Glutamatergic neuron (in vitro differentiated cells): ENCODE results near the gene KLF4. TPM values are rescaled to one million over a fixed set of nuclear protein-coding genes. Genes with fewer than 3 reads are reported as not detected.

Experiments used
- DNase-seq: peaks from one replicate; pipeline ENCODE4 v3.0.0; 2022
- H3K27ac Mint-ChIP-seq: one replicate; pipeline ENCODE4 v1.8.0; 2020; ENCODE audit warnings: mild to moderate bottlenecking, mixed read lengths, inconsistent platforms; ENCODE audit not compliant: unreplicated experiment
- H3K27me3 Mint-ChIP-seq: one replicate; pipeline ENCODE4 v1.8.0; 2020; ENCODE audit warnings: mild to moderate bottlenecking, moderate library complexity, mixed read lengths, inconsistent platforms; ENCODE audit not compliant: unreplicated experiment
- H3K36me3 Mint-ChIP-seq: one replicate; pipeline ENCODE4 v1.8.0; 2020; ENCODE audit warnings: mild to moderate bottlenecking, mixed read lengths, inconsistent platforms; ENCODE audit not compliant: unreplicated experiment
- H3K4me1 Mint-ChIP-seq: one replicate; pipeline ENCODE4 v1.8.0; 2020; ENCODE audit warnings: mild to moderate bottlenecking, low read depth, mixed read lengths, inconsistent platforms; ENCODE audit not compliant: unreplicated experiment
- H3K4me3 Mint-ChIP-seq: one replicate; pipeline ENCODE4 v1.8.0; 2020; ENCODE audit warnings: mild to moderate bottlenecking, mixed read lengths, inconsistent platforms; ENCODE audit not compliant: unreplicated experiment
- H3K9me3 Mint-ChIP-seq: one replicate; pipeline ENCODE4 v1.8.0; 2020; ENCODE audit warnings: mild to moderate bottlenecking, moderate library complexity, mixed read lengths, inconsistent platforms; ENCODE audit not compliant: unreplicated experiment
- total RNA-seq: library from RNA; stranded (reverse); fragmentation: NEBNext Ultra II Directional; extraction: Animal tissue kit (Norgen Biotek cat#: 25700); gene quantifications from one replicate; pipeline ENCODE4 v1.2.1, GENCODE V29; 2021; ENCODE audit not compliant: unreplicated experiment
- TF ChIP-seq, protein P1 (sequence below): fragments of 200-600 bp; sonication (generic); IDR thresholded peaks from one replicate; pipeline ENCODE4 v1.5.0; 2021; ENCODE audit not compliant: partially characterized antibody, unreplicated experiment

Gene KLF4
- total RNA-seq, 1 donor from 2014 or later, result 72.1 TPM

- Mint-ChIP-seq H3K9me3 (peaks cover 6% of the 10 kb centered on the region), H3K27me3 (peaks cover 2% of the 10 kb centered on the region)
Measured at GRCh38 chr9:107523539-107523938, 34.0 kb upstream of the KLF4 start.

DNA sequence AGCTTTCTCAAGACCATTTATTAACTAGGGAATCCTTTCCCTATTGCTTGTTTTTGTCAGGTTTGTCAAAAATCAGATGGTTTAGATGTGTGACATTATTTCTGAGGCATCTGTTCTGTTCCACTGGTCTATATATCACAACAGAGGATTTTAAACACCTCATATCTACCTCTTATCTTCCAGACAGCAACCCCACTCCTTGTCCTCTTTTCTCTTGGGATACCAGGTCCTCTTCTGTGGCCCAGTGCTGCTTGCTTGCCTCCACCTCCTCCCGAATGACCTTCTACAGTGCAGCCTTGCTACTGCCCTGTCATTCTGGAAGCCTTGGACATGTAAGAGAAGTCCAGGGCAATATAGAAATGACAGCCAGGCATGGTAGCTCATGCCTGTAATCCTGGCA lies 30.6 kb upstream of the KLF4 start:
- no peak overlapping the region for H3K27ac Mint-ChIP-seq
- H3K4me3 Mint-ChIP-seq, result no peak overlapping the region
- TF ChIP-seq, protein P1, sequence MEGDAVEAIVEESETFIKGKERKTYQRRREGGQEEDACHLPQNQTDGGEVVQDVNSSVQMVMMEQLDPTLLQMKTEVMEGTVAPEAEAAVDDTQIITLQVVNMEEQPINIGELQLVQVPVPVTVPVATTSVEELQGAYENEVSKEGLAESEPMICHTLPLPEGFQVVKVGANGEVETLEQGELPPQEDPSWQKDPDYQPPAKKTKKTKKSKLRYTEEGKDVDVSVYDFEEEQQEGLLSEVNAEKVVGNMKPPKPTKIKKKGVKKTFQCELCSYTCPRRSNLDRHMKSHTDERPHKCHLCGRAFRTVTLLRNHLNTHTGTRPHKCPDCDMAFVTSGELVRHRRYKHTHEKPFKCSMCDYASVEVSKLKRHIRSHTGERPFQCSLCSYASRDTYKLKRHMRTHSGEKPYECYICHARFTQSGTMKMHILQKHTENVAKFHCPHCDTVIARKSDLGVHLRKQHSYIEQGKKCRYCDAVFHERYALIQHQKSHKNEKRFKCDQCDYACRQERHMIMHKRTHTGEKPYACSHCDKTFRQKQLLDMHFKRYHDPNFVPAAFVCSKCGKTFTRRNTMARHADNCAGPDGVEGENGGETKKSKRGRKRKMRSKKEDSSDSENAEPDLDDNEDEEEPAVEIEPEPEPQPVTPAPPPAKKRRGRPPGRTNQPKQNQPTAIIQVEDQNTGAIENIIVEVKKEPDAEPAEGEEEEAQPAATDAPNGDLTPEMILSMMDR, result no peak
- peaks cover 4% of the 10 kb centered on the region for H3K9me3 Mint-ChIP-seq
- peaks cover 2% of the 10 kb centered on the region for H3K27me3 Mint-ChIP-seq
- H3K36me3 Mint-ChIP-seq, result no peaks in the 10 kb centered on the region
- H3K4me1 Mint-ChIP-seq, result no peaks in the 10 kb centered on the region
- DNase-seq, result no peak

More at GRCh38 chr9:107523539-107523938, 34.0 kb upstream of the KLF4 start:
- no peaks in the 10 kb centered on the region for H3K4me1 Mint-ChIP-seq
- DNase-seq, result no peak
- H3K4me3 Mint-ChIP-seq, result no peak overlapping the region
- no peak overlapping the region for H3K27ac Mint-ChIP-seq
- H3K36me3 Mint-ChIP-seq, result no peaks in the 10 kb centered on the region
- TF ChIP-seq, protein P1, result no peak

DNA sequence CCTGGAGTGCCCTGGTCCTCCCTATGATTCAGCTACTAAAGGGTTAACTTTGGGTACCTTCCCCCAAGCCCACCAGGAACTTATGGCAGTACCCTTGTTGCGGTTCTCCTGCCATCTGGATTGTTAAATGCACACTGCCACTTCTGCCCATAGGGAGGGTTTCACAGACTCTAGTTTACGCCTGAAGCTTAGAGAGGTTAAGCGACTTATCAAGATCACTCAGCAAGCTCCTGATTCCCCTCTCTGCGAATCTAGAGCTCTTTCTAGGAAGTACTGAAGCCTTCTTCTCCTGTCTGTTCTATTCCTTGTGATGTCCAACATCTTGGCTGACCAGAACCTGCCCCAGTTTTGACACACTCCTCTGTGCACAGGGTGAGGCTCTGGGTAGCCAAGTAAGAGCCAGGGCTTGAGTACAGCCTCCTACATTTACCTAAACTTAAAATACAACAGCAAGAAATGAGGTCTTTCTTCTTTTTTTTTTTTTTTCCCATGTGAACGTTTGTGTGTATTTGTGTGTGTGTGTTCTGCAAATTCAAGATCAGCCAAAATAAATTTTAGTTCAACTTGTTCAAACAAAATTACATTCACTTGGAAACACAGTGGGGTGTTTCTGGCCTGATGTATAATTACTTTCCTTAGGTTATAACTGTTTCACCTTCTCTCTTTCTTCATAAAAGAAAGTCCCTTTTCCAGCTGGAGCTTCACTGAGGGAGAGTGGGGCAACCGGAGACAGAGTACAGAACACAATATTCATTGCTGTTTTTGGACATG lies 28.7 kb upstream of the KLF4 start:
- H3K4me3 Mint-ChIP-seq, result no peak overlapping the region
- H3K9me3 Mint-ChIP-seq, result peaks cover 4% of the 10 kb centered on the region
- no peaks in the 10 kb centered on the region for H3K36me3 Mint-ChIP-seq
- DNase-seq, result no peak
- peaks cover 2% of the 10 kb centered on the region for H3K27me3 Mint-ChIP-seq
- no peaks in the 10 kb centered on the region for H3K4me1 Mint-ChIP-seq
- TF ChIP-seq, protein P1, result no peak
- no peak overlapping the region for H3K27ac Mint-ChIP-seq

DNA sequence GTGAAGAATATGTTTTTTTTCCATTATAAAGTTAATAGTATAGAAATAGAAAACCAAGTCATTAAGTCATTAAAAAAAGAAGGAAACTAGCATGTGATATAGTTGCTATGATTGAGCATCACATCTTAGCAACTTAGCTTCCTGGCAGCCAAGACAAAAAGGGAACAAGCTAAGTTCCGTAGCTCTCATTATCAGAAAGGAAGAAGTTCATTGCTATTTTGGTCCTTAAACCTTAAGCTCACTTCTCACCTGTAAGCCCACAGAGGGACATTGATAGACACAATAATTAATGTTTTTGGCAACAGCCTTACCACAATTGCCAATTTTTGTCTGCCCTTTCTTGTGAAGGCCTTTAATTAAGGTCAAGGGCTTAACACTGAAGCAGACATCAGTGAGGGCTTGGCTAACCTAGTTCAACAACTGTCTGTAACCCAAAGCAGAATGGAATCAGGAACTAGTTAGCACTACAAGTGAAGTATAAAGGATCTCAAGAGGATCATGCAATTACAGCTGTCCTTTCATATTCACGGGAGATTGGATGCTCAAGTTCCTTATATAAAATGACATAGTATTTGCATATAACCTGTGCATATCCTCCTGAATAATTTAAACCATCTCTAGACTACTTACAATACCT lies 24.0 kb upstream of the KLF4 start:
- Mint-ChIP-seq H3K4me3 (no peak overlapping the region), H3K27ac (no peak overlapping the region), H3K9me3 (no peaks in the 10 kb centered on the region), H3K36me3 (peaks cover 3% of the 10 kb centered on the region), H3K4me1 (no peaks in the 10 kb centered on the region), H3K27me3 (no peaks in the 10 kb centered on the region)
- no peak for DNase-seq
- TF ChIP-seq, protein P1, result no peak
